Hepatocyte (in vitro differentiated cells): ENCODE data around the gene PNMA6F.

Experiments used
- EZH2 ChIP-seq: fragments of 200-600 bp; sonication (generic); IDR thresholded peaks from 2 replicates; pipeline ENCODE4 v1.6.1; 2016; ENCODE audit warnings: antibody characterized with exemption, mild to moderate bottlenecking, borderline replicate concordance
- EZH2phosphoT487 ChIP-seq: fragments of 200-600 bp; sonication (generic); IDR thresholded peaks from one replicate; pipeline ENCODE4 v1.6.1; 2018; ENCODE audit warnings: antibody characterized with exemption, mild to moderate bottlenecking, low read depth, moderate library complexity; ENCODE audit not compliant: unreplicated experiment, severe bottlenecking
- TF ChIP-seq, protein P1 (sequence below): fragments of 200-600 bp; sonication (generic); IDR thresholded peaks from 2 replicates; pipeline ENCODE4 v1.5.1; 2016; ENCODE audit warnings: antibody characterized with exemption, mild to moderate bottlenecking; ENCODE audit not compliant: poor library complexity

- TF ChIP-seq EZH2phosphoT487: no peak
- no peak for TF ChIP-seq EZH2
- TF ChIP-seq, protein P1, sequence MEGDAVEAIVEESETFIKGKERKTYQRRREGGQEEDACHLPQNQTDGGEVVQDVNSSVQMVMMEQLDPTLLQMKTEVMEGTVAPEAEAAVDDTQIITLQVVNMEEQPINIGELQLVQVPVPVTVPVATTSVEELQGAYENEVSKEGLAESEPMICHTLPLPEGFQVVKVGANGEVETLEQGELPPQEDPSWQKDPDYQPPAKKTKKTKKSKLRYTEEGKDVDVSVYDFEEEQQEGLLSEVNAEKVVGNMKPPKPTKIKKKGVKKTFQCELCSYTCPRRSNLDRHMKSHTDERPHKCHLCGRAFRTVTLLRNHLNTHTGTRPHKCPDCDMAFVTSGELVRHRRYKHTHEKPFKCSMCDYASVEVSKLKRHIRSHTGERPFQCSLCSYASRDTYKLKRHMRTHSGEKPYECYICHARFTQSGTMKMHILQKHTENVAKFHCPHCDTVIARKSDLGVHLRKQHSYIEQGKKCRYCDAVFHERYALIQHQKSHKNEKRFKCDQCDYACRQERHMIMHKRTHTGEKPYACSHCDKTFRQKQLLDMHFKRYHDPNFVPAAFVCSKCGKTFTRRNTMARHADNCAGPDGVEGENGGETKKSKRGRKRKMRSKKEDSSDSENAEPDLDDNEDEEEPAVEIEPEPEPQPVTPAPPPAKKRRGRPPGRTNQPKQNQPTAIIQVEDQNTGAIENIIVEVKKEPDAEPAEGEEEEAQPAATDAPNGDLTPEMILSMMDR: no peak
These were observed 17.3 kb upstream of the PNMA6F start for GRCh38 chrX:153338836-153339235.
